GM12878 (cell line): ENCODE data around the gene ETFRF1. TPM values are rescaled to one million over a fixed set of nuclear protein-coding genes. Genes with fewer than 3 reads are reported as not detected.

Experiments
- ATAC-seq: fragments of 200-7000 bp; cut with Tn5 transposase; 3 replicates; pipeline ENCODE4 v1.9.1; 2020; ENCODE audit warnings: mild to moderate bottlenecking, moderate library complexity
- BruUV-seq: library from RNA; stranded (reverse); fragments of 400-500 nt; replicated peaks from 2 replicates; lab custom pipeline; 2021; lab: Mats Ljungman, UMichigan
- CTCF ChIA-PET: fragments of 300-600 bp; sonication (Branson Sonifier 250); formaldehyde crosslinking; extraction: SDS; loops from one replicate; lab custom pipeline; 2021; ENCODE audit warnings: inconsistent platforms; lab: Yijun Ruan, JAX
- POLR2A ChIA-PET: fragments of 350-600 bp; formaldehyde crosslinking; extraction: SDS; loops from one replicate; lab custom pipeline; 2021; ENCODE audit warnings: inconsistent platforms; lab: Charles Lee
- RAD21 ChIA-PET: fragments of 300-600 bp; sonication (Branson Sonifier 250); formaldehyde crosslinking; loops from one replicate; lab custom pipeline; 2023; ENCODE audit warnings: antibody characterized with exemption; ENCODE audit not compliant: unreplicated experiment; lab: Charles Lee
- SMC1A ChIA-PET: fragments of 300-600 bp; sonication (Branson Sonifier 250); formaldehyde crosslinking; loops from one replicate; lab custom pipeline; 2023; ENCODE audit not compliant: unreplicated experiment, uncharacterized antibody; lab: Charles Lee
- DNase-seq: peaks from one replicate; pipeline ENCODE4 v3.0.0-alpha.2; 2011; ENCODE audit warnings: low read depth, low spot score
- FAIRE-seq: peaks from 3 replicates; lab custom pipeline; 2011; peaks lifted over from hg19 to GRCh38; lab: Jason Lieb, UNC
- H2AFZ ChIP-seq: 2 replicates; pipeline ENCODE4 v1.6.0; 2011; ENCODE audit warnings: low read depth, low read length, control low read depth; ENCODE audit not compliant: control insufficient read depth
- H3K27ac ChIP-seq: 2 replicates; pipeline ENCODE4 v1.5.1; 2011; ENCODE audit warnings: control low read depth; ENCODE audit not compliant: control insufficient read depth, insufficient read depth
- H3K27me3 ChIP-seq, 2 experiments: replicated peaks in 1 of 2; 2 replicates each; pipeline versions ENCODE4 v1.6.0 to v1.6.1; 2011; ENCODE audit warnings: low read length in 1 of 2; ENCODE audit not compliant: control insufficient read depth in 2 of 2, insufficient read depth in 2 of 2
- H3K36me3 ChIP-seq, 2 experiments: 2 replicates each; pipeline ENCODE4 v1.5.1; 2011; ENCODE audit warnings: low read length in 1 of 2; ENCODE audit not compliant: control insufficient read depth in 2 of 2, insufficient read depth in 2 of 2
- H3K4me1 ChIP-seq: 2 replicates; pipeline ENCODE4 v1.6.1; 2011; ENCODE audit warnings: mild to moderate bottlenecking, low read length, moderate library complexity, mixed read lengths; ENCODE audit not compliant: control insufficient read depth, insufficient read depth
- H3K4me2 ChIP-seq: 2 replicates; pipeline ENCODE4 v1.6.0; 2011; ENCODE audit warnings: control low read depth; ENCODE audit not compliant: control insufficient read depth, insufficient read depth
- H3K4me3 ChIP-seq: fragments of 200-600 bp; sonication (generic); 2 replicates; pipeline ENCODE4 v1.5.1; 2016
- H3K79me2 ChIP-seq: 2 replicates; pipeline ENCODE4 v1.6.0; 2011; ENCODE audit warnings: low read length; ENCODE audit not compliant: control insufficient read depth, insufficient read depth
- H3K9ac ChIP-seq: 2 replicates; pipeline ENCODE4 v1.8.0; 2011; ENCODE audit warnings: low read length, control low read depth, mixed read lengths; ENCODE audit not compliant: control insufficient read depth, insufficient read depth
- H3K9me3 ChIP-seq: replicated peaks from 3 replicates; pipeline ENCODE4 v1.5.1; 2011; ENCODE audit warnings: mild to moderate bottlenecking, low read length; ENCODE audit not compliant: control insufficient read depth, insufficient read depth
- H4K20me1 ChIP-seq: 2 replicates; pipeline ENCODE4 v1.6.0; 2011; ENCODE audit not compliant: control insufficient read depth, insufficient read depth
- BHLHE40 ChIP-seq, 2 experiments: fragments of 450-650 bp in 1 of 2; IDR thresholded peaks; 2 replicates each; pipeline ENCODE4 v1.6.1; 2011 to 2017; ENCODE audit warnings: low read depth in 2 of 2, borderline replicate concordance in 1 of 2, improper control_type of control experiment in 1 of 2, low read length in 1 of 2, mild to moderate bottlenecking in 1 of 2
- BRCA1 ChIP-seq: IDR thresholded peaks from 2 replicates; pipeline ENCODE4 v1.6.1; 2011; ENCODE audit warnings: low read depth, low read length, improper control_type of control experiment
- CHD1 ChIP-seq: IDR thresholded peaks from 2 replicates; pipeline ENCODE4 v1.6.1; 2012; ENCODE audit warnings: low read depth, low read length, improper control_type of control experiment
- EZH2 ChIP-seq: IDR thresholded peaks from 2 replicates; pipeline ENCODE4 v1.6.1; 2012; ENCODE audit warnings: low read depth, mild to moderate bottlenecking, control low read depth, inconsistent platforms, low read length, borderline replicate concordance; ENCODE audit not compliant: control insufficient read depth
- FOXM1 ChIP-seq: IDR thresholded peaks from 2 replicates; pipeline ENCODE4 v1.6.1; 2012; ENCODE audit warnings: low read depth, mild to moderate bottlenecking, inconsistent platforms, low read length, moderate library complexity
- GABPA ChIP-seq: IDR thresholded peaks from 2 replicates; pipeline ENCODE4 v1.6.1; 2014; ENCODE audit warnings: antibody characterized with exemption, low read depth, mild to moderate bottlenecking, inconsistent platforms
- HDGF ChIP-seq: fragments of 450-650 bp; IDR thresholded peaks from 2 replicates; pipeline ENCODE4 v1.6.1; 2016; ENCODE audit warnings: antibody characterized with exemption
- IKZF2 ChIP-seq, 2 experiments: fragments of 450-650 bp; IDR thresholded peaks; 2 replicates each; pipeline ENCODE4 v1.6.1; 2017; ENCODE audit warnings: mild to moderate bottlenecking in 2 of 2, moderate library complexity in 2 of 2
- JUNB ChIP-seq: IDR thresholded peaks from 2 replicates; pipeline ENCODE4 v1.6.1; 2016; ENCODE audit warnings: antibody characterized with exemption, mild to moderate bottlenecking
- RB1 ChIP-seq: fragments of 450-650 bp; formaldehyde crosslinking; IDR thresholded peaks from 2 replicates; pipeline ENCODE4 v1.6.1; 2017; ENCODE audit warnings: mild to moderate bottlenecking, borderline replicate concordance
- RBBP5 ChIP-seq: fragments of 200-600 bp; sonication (generic); conservative IDR thresholded peaks from 2 replicates; pipeline ENCODE4 v1.6.1; 2016
- SMC3 ChIP-seq: IDR thresholded peaks from 2 replicates; pipeline ENCODE4 v1.6.1; 2011; ENCODE audit warnings: low read length, improper control_type of control experiment, borderline replicate concordance
- TBL1XR1 ChIP-seq: IDR thresholded peaks from 2 replicates; pipeline ENCODE4 v1.6.1; 2012; ENCODE audit warnings: low read depth, low read length, improper control_type of control experiment
- TCF3 ChIP-seq: IDR thresholded peaks from 2 replicates; pipeline ENCODE4 v1.6.1; 2012; ENCODE audit warnings: low read depth, mild to moderate bottlenecking, low read length, borderline replicate concordance; ENCODE audit not compliant: insufficient read depth
- ZNF24 ChIP-seq: fragments of 450-650 bp; IDR thresholded peaks from 2 replicates; pipeline ENCODE4 v1.6.1; 2017; ENCODE audit warnings: antibody characterized with exemption, mild to moderate bottlenecking
- ZNF384 ChIP-seq: IDR thresholded peaks from 2 replicates; pipeline ENCODE4 v1.6.1; 2012; ENCODE audit warnings: low read depth, mild to moderate bottlenecking, low read length, improper control_type of control experiment, borderline replicate concordance
- WGBS: methylation state at CpG from one replicate; pipeline ENCODE4 v1.1.6; 2016; ENCODE audit warnings: low lambda C conversion rate; ENCODE audit not compliant: insufficient replicate concordance, insufficient coverage; ENCODE audit errors: missing lambda C conversion rate; 5-methylcytosine and 5-hydroxymethylcytosine counted together
- in situ Hi-C: fragments of 300-500 bp; cut with MboI; formaldehyde crosslinking; loops from 9 replicates; pipeline ENCODE4 v1.14.3; 2018; ENCODE audit warnings: mixed read lengths
- intact Hi-C: fragments of 100-400 bp; cut with micrococcal nuclease; formaldehyde crosslinking; loops from one replicate; pipeline ENCODE4 v1.14.2; 2022; ENCODE audit not compliant: unreplicated experiment
- polyA plus RNA-seq, 11 experiments: library from polyadenylated mRNA; depleted of rRNA in 4 of 11; unstranded in 6 of 11; stranded (reverse) in 5 of 11; fragments of >200 nt; fragmentation: Nextera tagmentation in 4 of 11; fragmentation: Illumina TruSeq in 1 of 11; extraction: Ambion mirVana in 4 of 11; extraction: Trizol in 1 of 11; gene quantifications; 1 replicate in 1 of 11; 2 replicates in 10 of 11; pipeline versions ENCODE4 v1.2.1 to v1.2.3, GENCODE V29; 2011 to 2016; ENCODE audit warnings: inconsistent platforms in 2 of 11, missing spikeins in 2 of 11, low read depth in 1 of 11
- total RNA-seq, 4 experiments: library from RNA; depleted of rRNA in 3 of 4; stranded (reverse); fragments of >200 nt in 3 of 4; fragmentation: Illumina TruSeq in 1 of 4; extraction: Trizol in 1 of 4; gene quantifications; 2 replicates each; pipeline versions ENCODE4 v1.2.1 to v1.2.3, GENCODE V29; 2013 to 2021
- TF ChIP-seq, protein P1 (sequence below): IDR thresholded peaks from 2 replicates; pipeline ENCODE4 v1.6.1; 2012; ENCODE audit warnings: mild to moderate bottlenecking, low read depth, low read length
- TF ChIP-seq, protein P2 (sequence below), 3 experiments: IDR thresholded peaks in 2 of 3; conservative IDR thresholded peaks in 1 of 3; 2 replicates each; pipeline ENCODE4 v1.5.1; 2011; ENCODE audit warnings: low read depth in 3 of 3, low read length in 3 of 3, mild to moderate bottlenecking in 3 of 3, control low read depth in 2 of 3, moderate library complexity in 2 of 3, inconsistent platforms in 1 of 3, mixed read lengths in 1 of 3; ENCODE audit not compliant: control insufficient read depth in 2 of 3, insufficient read depth in 1 of 3; ENCODE audit errors: extremely low read depth in 1 of 3

The ETFRF1 gene
- total and polyA plus RNA-seq, 10 of the 15 experiments (the other 5 are each of a cell fraction or from before 2014, with no cell fraction given): 9.9 to 59.6 (median 26.2) TPM

DNA sequence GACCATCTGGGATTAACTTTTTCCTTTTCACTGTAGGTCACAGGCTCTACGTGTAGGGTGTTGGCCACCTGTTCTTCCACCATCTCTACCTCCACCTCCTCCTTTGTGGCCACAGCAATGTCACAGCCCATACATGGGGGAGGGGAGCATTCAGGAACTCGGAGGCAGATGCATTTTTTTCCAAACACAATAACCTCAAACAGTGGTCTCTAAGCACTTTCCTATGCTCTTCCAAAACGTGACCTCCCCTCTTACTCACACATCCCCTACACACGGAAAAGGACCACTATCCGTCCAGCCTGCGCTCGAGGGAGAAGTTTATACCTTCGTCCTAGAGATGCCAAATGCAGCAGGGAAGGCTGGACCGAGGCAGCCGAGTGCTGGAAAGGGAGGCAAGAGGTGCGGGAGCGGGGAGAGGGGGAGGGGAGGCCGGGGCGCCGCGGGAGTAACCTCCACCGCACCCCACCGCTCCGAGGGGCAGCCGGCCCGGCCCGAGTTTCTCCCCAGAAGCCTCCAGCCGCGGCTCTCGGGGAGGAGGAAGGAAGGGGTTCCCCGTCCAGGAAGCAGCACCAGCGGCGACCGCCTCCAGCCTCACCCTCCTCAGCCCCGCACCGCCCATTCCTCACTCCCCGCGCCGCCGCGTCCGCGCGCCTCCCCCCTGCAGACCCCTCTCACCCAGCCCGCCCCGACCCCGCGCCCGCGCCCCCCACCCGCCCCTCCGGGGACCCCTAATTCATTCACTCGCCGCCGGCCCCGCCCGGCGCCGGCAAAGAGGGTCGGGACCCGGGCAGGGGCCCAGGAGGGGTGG, 55.1 kb downstream of the ETFRF1 start:
- H4K20me1 ChIP-seq: no peaks in the 10 kb centered on the region
- RAD21 ChIA-PET: interaction anchor here (0.7 to 2.1 kb wide), 5 partner anchors 9 to 133 kb away, joined by 3 to 10 read pairs (median 6); no protein-coding TSS in a partner anchor
- under 1% methylated on average over 10 of the region's 56 CpGs for WGBS
- in situ Hi-C loops (no loop called here), intact Hi-C loops (loop anchor here (2.0 kb wide), 1 partner anchor 71 kb away; no protein-coding TSS in a partner anchor)
- POLR2A ChIA-PET: interaction anchor here (0.8 to 1.6 kb wide), 8 partner anchors 8 to 134 kb away, joined by 3 to 5 read pairs (median 4); no protein-coding TSS in a partner anchor
- H3K9me3 ChIP-seq: no peaks in the 10 kb centered on the region; the same call in 1 of the 3 replicates
- SMC1A ChIA-PET: interaction anchor here (1.0 to 1.4 kb wide), 4 partner anchors 8 to 115 kb away, joined by 3 to 4 read pairs (median 4); no protein-coding TSS in a partner anchor
- peak overlapping the region; percentile 76 for H3K4me2 ChIP-seq
- CTCF ChIA-PET: interaction anchor here (1.1 to 1.3 kb wide), 2 partner anchors 9 kb away, joined by 7 read pairs; no protein-coding TSS in a partner anchor
- peak; percentile 71 for ATAC-seq
- FAIRE-seq: peak; percentile 38
- peak overlapping the region; percentile 76 for H3K9ac ChIP-seq
- peaks cover 31% of the 10 kb centered on the region for H3K79me2 ChIP-seq
- H3K27ac ChIP-seq: peak overlapping the region; percentile 70
- H3K4me1 ChIP-seq: peaks cover 10% of the 10 kb centered on the region
- no peaks in the 10 kb centered on the region; a peak in 1 of 4 replicates for H3K36me3 ChIP-seq
- TSS peak; percentile 50 for BruUV-seq
- H3K27me3 ChIP-seq: no peaks in the 10 kb centered on the region
- peak overlapping the region; percentile 56 for H2AFZ ChIP-seq
- peak overlapping the region; percentile 98 for H3K4me3 ChIP-seq
- DNase-seq: no peak
- no peak for TF ChIP-seq RBBP5
- no peak for TF ChIP-seq ZNF384
- peak in 1 of 2 experiments; percentile 34; a peak in 2 of 4 replicates for TF ChIP-seq BHLHE40 (IDR thresholded peaks at IDR 0.05; ENCODE audit: borderline replicate concordance in 1 of 2, low read depth in 2 of 2, low read length in 1 of 2)
- TF ChIP-seq, protein P1, sequence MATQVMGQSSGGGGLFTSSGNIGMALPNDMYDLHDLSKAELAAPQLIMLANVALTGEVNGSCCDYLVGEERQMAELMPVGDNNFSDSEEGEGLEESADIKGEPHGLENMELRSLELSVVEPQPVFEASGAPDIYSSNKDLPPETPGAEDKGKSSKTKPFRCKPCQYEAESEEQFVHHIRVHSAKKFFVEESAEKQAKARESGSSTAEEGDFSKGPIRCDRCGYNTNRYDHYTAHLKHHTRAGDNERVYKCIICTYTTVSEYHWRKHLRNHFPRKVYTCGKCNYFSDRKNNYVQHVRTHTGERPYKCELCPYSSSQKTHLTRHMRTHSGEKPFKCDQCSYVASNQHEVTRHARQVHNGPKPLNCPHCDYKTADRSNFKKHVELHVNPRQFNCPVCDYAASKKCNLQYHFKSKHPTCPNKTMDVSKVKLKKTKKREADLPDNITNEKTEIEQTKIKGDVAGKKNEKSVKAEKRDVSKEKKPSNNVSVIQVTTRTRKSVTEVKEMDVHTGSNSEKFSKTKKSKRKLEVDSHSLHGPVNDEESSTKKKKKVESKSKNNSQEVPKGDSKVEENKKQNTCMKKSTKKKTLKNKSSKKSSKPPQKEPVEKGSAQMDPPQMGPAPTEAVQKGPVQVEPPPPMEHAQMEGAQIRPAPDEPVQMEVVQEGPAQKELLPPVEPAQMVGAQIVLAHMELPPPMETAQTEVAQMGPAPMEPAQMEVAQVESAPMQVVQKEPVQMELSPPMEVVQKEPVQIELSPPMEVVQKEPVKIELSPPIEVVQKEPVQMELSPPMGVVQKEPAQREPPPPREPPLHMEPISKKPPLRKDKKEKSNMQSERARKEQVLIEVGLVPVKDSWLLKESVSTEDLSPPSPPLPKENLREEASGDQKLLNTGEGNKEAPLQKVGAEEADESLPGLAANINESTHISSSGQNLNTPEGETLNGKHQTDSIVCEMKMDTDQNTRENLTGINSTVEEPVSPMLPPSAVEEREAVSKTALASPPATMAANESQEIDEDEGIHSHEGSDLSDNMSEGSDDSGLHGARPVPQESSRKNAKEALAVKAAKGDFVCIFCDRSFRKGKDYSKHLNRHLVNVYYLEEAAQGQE: no peak
- TF ChIP-seq IKZF2 (IDR thresholded peaks at IDR 0.05): no peak
- TF ChIP-seq FOXM1: no peak
- TF ChIP-seq BRCA1: no peak
- TF ChIP-seq CHD1: no peak
- TF ChIP-seq SMC3: no peak
- 0 out of 2 replicates have a peak, but pooled peaks have one; percentile 28 for TF ChIP-seq RB1
- no peak for TF ChIP-seq EZH2
- TF ChIP-seq GABPA: no peak
- TF ChIP-seq JUNB: no peak
- TF ChIP-seq TCF3: no peak
- no peak for TF ChIP-seq ZNF24
- TF ChIP-seq, protein P2, sequence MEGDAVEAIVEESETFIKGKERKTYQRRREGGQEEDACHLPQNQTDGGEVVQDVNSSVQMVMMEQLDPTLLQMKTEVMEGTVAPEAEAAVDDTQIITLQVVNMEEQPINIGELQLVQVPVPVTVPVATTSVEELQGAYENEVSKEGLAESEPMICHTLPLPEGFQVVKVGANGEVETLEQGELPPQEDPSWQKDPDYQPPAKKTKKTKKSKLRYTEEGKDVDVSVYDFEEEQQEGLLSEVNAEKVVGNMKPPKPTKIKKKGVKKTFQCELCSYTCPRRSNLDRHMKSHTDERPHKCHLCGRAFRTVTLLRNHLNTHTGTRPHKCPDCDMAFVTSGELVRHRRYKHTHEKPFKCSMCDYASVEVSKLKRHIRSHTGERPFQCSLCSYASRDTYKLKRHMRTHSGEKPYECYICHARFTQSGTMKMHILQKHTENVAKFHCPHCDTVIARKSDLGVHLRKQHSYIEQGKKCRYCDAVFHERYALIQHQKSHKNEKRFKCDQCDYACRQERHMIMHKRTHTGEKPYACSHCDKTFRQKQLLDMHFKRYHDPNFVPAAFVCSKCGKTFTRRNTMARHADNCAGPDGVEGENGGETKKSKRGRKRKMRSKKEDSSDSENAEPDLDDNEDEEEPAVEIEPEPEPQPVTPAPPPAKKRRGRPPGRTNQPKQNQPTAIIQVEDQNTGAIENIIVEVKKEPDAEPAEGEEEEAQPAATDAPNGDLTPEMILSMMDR (IDR thresholded peaks at IDR 0.05 in 2 of 3, conservative IDR thresholded peaks at IDR 0.05 in 1 of 3; ENCODE audit: control insufficient read depth in 2 of 3, extremely low read depth in 1 of 3, insufficient read depth in 1 of 3, low read depth in 3 of 3, low read length in 3 of 3): no peak
- TF ChIP-seq TBL1XR1: no peak
- no peak for TF ChIP-seq HDGF
